ENCODE measurements around the gene QPCTL. TPM values are rescaled to one million over a fixed set of nuclear protein-coding genes. Genes with fewer than 3 reads are reported as not detected.
A peak's percentile ranks its signal among the peaks of the same experiment; 100 is the strongest.

QPCTL gene
- total and polyA plus RNA-seq, 2 of the 13 experiments (the other 11 are each of a cell fraction or from before 2014, with no cell fraction given), result 16.0 to 19.1 TPM

DNA sequence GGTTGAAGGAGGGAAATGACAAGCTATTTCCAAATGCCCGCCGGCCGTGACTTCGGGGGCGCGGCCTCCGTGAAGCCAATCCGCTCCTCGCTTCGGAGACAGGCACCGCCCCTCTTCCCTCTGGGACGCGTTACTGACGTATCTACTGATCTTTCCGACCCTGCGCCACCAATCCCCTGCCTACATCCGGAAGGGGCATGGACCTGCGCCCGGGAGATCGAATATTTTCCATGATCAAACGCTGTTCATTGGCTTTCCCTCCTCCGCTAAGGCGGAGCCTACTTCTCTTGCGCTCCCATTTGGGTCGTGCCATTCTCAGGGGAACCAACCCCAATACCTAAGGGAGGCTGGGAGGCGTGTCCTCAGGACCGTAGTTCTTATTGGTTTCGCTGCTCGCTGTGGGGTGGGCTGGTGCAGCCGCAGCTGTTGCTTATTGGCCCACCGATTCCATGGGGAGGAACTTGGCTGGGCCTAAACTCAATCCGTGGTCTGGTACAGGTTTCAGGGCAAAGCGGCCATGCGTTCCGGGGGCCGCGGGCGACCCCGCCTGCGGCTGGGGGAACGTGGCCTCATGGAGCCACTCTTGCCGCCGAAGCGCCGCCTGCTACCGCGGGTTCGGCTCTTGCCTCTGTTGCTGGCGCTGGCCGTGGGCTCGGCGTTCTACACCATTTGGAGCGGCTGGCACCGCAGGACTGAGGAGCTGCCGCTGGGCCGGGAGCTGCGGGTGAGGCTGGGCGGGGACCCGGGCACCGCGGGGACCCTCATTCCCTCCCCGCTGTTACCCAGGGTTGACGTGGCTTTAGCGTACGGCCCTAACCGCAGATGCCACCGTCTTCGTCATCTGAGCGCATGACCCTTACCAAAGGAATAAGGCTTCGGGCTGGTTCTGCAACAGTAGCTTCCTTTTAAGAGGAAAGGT lies at the start of gene QPCTL (continued):
- TF ChIP-seq, protein P1, sequence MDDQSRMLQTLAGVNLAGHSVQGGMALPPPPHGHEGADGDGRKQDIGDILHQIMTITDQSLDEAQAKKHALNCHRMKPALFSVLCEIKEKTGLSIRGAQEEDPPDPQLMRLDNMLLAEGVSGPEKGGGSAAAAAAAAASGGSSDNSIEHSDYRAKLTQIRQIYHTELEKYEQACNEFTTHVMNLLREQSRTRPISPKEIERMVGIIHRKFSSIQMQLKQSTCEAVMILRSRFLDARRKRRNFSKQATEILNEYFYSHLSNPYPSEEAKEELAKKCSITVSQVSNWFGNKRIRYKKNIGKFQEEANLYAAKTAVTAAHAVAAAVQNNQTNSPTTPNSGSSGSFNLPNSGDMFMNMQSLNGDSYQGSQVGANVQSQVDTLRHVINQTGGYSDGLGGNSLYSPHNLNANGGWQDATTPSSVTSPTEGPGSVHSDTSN (CRISPR knock-in tag; IDR thresholded peaks at IDR 0.05; ENCODE audit: borderline replicate concordance), result no peak
- TF ChIP-seq ZNF746 (CRISPR knock-in tag; IDR thresholded peaks at IDR 0.05) (no peak), ZNF274 (CRISPR knock-in tag; IDR thresholded peaks at IDR 0.05) (no peak; the same call in 1 of the 2 replicates), ISL2 (CRISPR knock-in tag; IDR thresholded peaks at IDR 0.05) (no peak), ELF3 (CRISPR knock-in tag; IDR thresholded peaks at IDR 0.05) (peak; percentile 28; the same call in 1 of the 2 replicates), ZNF790 (CRISPR knock-in tag; IDR thresholded peaks at IDR 0.05; ENCODE audit: borderline replicate concordance) (peak; percentile 90)
- TF ChIP-seq, protein P2, sequence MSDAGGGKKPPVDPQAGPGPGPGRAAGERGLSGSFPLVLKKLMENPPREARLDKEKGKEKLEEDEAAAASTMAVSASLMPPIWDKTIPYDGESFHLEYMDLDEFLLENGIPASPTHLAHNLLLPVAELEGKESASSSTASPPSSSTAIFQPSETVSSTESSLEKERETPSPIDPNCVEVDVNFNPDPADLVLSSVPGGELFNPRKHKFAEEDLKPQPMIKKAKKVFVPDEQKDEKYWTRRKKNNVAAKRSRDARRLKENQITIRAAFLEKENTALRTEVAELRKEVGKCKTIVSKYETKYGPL (CRISPR knock-in tag; IDR thresholded peaks at IDR 0.05), result no peak
- TF ChIP-seq, protein P3, sequence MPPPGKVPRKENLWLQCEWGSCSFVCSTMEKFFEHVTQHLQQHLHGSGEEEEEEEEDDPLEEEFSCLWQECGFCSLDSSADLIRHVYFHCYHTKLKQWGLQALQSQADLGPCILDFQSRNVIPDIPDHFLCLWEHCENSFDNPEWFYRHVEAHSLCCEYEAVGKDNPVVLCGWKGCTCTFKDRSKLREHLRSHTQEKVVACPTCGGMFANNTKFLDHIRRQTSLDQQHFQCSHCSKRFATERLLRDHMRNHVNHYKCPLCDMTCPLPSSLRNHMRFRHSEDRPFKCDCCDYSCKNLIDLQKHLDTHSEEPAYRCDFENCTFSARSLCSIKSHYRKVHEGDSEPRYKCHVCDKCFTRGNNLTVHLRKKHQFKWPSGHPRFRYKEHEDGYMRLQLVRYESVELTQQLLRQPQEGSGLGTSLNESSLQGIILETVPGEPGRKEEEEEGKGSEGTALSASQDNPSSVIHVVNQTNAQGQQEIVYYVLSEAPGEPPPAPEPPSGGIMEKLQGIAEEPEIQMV (CRISPR knock-in tag; IDR thresholded peaks at IDR 0.05; ENCODE audit: low read depth), result peak; percentile 75; the same call in 1 of the 2 replicates
- TF ChIP-seq, protein P4, sequence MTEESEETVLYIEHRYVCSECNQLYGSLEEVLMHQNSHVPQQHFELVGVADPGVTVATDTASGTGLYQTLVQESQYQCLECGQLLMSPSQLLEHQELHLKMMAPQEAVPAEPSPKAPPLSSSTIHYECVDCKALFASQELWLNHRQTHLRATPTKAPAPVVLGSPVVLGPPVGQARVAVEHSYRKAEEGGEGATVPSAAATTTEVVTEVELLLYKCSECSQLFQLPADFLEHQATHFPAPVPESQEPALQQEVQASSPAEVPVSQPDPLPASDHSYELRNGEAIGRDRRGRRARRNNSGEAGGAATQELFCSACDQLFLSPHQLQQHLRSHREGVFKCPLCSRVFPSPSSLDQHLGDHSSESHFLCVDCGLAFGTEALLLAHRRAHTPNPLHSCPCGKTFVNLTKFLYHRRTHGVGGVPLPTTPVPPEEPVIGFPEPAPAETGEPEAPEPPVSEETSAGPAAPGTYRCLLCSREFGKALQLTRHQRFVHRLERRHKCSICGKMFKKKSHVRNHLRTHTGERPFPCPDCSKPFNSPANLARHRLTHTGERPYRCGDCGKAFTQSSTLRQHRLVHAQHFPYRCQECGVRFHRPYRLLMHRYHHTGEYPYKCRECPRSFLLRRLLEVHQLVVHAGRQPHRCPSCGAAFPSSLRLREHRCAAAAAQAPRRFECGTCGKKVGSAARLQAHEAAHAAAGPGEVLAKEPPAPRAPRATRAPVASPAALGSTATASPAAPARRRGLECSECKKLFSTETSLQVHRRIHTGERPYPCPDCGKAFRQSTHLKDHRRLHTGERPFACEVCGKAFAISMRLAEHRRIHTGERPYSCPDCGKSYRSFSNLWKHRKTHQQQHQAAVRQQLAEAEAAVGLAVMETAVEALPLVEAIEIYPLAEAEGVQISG (CRISPR knock-in tag; IDR thresholded peaks at IDR 0.05), result peak; percentile 14
- TF ChIP-seq, protein P5, sequence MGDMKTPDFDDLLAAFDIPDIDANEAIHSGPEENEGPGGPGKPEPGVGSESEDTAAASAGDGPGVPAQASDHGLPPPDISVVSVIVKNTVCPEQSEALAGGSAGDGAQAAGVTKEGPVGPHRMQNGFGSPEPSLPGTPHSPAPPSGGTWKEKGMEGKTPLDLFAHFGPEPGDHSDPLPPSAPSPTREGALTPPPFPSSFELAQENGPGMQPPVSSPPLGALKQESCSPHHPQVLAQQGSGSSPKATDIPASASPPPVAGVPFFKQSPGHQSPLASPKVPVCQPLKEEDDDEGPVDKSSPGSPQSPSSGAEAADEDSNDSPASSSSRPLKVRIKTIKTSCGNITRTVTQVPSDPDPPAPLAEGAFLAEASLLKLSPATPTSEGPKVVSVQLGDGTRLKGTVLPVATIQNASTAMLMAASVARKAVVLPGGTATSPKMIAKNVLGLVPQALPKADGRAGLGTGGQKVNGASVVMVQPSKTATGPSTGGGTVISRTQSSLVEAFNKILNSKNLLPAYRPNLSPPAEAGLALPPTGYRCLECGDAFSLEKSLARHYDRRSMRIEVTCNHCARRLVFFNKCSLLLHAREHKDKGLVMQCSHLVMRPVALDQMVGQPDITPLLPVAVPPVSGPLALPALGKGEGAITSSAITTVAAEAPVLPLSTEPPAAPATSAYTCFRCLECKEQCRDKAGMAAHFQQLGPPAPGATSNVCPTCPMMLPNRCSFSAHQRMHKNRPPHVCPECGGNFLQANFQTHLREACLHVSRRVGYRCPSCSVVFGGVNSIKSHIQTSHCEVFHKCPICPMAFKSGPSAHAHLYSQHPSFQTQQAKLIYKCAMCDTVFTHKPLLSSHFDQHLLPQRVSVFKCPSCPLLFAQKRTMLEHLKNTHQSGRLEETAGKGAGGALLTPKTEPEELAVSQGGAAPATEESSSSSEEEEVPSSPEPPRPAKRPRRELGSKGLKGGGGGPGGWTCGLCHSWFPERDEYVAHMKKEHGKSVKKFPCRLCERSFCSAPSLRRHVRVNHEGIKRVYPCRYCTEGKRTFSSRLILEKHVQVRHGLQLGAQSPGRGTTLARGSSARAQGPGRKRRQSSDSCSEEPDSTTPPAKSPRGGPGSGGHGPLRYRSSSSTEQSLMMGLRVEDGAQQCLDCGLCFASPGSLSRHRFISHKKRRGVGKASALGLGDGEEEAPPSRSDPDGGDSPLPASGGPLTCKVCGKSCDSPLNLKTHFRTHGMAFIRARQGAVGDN (CRISPR knock-in tag; IDR thresholded peaks at IDR 0.05), result peak; percentile 61
- TF ChIP-seq, protein P6, sequence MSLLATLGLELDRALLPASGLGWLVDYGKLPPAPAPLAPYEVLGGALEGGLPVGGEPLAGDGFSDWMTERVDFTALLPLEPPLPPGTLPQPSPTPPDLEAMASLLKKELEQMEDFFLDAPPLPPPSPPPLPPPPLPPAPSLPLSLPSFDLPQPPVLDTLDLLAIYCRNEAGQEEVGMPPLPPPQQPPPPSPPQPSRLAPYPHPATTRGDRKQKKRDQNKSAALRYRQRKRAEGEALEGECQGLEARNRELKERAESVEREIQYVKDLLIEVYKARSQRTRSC (CRISPR knock-in tag; IDR thresholded peaks at IDR 0.05; ENCODE audit: low read depth), result no peak
- TF ChIP-seq, protein P7, sequence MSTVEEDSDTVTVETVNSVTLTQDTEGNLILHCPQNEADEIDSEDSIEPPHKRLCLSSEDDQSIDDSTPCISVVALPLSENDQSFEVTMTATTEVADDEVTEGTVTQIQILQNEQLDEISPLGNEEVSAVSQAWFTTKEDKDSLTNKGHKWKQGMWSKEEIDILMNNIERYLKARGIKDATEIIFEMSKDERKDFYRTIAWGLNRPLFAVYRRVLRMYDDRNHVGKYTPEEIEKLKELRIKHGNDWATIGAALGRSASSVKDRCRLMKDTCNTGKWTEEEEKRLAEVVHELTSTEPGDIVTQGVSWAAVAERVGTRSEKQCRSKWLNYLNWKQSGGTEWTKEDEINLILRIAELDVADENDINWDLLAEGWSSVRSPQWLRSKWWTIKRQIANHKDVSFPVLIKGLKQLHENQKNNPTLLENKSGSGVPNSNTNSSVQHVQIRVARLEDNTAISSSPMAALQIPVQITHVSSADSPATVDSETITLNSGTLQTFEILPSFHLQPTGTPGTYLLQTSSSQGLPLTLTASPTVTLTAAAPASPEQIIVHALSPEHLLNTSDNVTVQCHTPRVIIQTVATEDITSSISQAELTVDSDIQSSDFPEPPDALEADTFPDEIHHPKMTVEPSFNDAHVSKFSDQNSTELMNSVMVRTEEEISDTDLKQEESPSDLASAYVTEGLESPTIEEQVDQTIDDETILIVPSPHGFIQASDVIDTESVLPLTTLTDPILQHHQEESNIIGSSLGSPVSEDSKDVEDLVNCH (CRISPR knock-in tag; IDR thresholded peaks at IDR 0.05), result no peak
